Ramos (cell line): Measurements from ENCODE around the gene CCN6.

Source experiments
- in situ Hi-C: fragments of 300-500 bp; cut with MboI; formaldehyde crosslinking; loops from one replicate; pipeline ENCODE4 v1.14.3; 2022; ENCODE audit warnings: low sequenced_read_pairs; ENCODE audit not compliant: unreplicated experiment

The CCN6 gene

DNA sequence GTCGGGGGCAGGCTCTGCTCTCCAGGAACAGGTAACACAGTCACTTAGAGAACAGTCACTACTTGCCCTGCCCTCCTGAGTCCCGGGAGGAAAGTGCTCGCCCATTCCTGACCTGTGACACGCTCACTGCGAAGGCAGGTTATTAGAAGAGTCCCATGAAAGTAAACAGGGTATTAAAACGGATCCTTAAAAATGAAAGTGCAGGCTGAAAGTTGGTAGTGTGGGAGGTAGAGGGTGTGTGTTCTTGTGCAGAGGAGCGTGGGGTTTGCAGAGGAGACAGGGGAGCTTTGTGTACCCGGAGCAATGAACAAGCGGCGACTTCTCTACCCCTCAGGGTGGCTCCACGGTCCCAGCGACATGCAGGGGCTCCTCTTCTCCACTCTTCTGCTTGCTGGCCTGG, at the start of gene CCN6:
TSS of gene CCN6 (plus strand) at position 104 of the 400 bp plus-strand sequence. CDS start at position 358, 254 bp downstream.
- in situ Hi-C loops: no loop called here

DNA sequence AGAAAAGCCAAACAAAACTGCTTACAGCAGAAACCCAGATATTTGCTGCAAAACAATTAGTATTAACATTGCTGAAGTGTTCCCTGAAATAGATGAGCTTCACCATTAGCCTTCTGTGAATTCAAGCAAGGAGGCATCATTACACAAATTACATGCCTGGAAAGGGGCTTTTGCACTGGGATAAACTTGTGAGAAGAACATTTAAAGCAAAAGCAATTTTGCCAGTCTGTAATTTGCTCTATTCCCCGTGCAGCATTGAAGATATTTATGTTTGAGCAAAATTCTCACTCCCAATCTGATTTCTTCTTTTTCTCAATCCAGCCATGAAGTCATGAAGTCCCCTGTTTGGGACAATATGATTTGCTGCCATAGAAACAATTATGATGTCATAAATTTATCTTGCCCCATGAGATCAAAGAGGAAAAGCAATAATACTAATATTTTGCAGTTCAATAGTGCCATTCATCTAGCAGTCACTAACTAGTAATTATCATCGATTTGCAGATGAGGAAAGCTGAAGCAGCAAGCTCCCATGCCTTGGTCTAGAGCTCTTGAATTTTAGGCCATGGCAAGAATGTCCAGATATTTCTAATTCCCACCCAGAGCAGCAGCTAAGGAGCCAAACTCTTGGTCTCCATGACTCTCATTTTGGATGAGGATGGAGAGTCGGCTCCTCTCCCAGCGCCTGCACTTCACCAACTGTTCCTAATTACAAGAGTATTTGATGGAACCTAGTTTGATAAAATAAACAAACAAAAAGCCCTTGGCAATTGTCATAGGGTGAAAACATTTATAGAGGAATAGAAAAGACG, 49.5 kb upstream of the CCN6 start:
- in situ Hi-C loops: no loop called here

DNA sequence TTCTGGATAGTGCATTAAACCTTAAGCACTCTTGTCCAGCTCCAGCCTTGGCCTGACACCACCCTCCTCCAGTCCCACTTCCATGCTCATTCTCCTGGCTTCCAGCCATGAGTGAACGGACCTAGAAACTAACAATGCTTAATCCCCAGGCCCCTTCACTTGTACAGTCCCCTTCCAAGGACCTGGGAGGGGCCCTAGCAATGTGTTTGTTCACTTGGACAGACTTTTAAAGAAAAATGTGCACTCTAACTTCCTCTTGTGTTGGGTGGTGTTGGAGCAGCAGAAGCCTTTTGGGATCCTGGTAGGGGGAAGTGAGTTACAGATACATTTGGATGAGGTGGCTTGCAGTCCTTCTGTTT, 48.9 kb upstream of the CCN6 start:
- in situ Hi-C loops: no loop called here

DNA sequence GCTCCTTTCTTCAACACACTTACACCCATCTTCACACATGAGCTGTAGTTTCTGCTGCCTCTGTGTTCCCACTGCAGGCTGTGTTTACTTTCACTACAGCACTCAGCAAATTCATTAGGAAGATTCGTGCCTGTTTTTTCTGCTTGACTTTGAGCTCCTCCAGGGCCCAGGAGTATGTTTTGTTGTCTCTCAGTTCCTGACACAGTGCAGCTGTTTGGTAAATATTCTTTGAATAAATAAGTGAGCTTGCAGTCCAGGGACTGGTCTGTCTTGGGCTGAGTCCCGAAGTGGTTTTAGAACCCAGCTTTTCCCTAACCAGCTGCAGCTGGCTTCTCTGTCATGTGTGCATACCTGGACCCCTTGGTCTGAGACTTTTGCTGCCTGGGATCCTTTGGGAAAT, 46.6 kb upstream of the CCN6 start:
- in situ Hi-C loops: no loop called here

DNA sequence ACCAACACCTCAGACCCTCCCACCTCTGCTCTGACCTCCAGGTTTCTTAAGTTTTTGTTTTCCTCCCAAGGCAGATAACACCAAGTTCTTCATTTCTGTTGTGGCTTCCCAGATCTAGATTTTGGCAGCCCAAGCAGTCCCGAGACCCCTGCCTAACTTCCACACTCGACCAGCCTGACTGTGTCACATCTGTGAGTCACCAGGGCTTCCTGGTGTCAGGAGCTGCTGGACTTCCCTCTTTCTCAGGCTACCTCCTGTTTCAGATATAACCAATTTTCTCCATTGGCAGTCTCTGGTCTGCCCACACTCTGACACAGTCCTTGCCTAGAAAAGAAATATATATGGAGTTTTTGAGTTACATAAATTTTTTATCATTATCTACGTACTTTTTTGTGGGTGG, 46.1 kb upstream of the CCN6 start:
- in situ Hi-C loops: no loop called here

DNA sequence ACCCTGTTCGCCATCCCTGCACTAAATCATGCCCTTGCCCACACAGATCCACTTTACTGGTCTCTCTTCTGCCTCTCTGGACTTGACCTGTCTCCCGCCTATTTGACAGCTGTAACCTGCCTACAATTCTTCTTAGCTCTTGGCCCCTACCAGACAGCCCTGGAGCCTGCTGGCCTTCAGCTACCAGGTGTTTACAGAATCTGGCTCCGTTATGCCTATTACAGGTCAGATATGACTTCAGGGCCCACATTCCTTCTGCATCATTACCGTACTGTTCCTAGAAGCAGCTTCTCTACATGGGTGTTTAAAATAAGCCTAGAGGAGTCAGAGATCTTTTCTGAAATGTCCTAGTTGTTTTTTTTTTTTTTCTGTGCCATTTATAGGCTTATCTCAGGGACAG, 45.4 kb upstream of the CCN6 start:
- in situ Hi-C loops: no loop called here

DNA sequence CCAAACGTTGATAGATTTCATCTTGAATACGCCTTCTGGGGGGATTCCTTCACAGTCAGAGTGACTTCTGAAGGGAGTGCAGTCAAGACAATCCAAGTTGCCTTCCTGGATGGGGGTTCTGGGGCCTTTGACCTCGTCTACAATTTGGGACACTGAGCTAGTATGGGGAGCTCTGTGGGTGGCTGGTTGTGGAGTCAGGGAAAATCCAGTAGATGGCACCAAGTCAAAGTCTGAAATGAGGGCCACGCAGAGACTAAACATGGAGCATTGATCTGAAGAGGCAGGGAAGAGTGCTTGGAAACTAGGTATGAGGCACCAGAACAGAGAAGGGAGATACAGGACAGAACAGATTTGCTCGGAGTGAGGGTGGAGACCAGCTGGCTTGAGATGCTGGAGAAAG, 43.6 kb upstream of the CCN6 start:
- in situ Hi-C loops: no loop called here

DNA sequence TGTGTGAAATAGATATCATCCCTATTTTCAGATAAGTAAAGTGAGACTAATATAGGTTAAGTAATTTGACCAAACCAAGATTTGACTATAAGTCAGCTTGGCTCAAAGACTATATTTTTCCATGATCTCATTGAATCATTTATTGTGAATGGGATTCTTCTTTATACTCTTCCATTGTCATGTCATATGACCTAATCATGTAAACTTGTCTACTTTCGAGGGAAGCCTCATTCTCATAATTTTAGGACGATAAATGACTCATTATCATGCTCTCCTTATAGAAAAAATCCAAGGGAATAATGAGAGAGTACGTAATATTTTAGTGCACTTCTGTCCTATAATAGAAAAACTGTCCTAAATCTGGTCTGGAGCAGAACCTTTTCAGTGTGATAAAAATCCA, 40.9 kb upstream of the CCN6 start:
- in situ Hi-C loops: no loop called here

DNA sequence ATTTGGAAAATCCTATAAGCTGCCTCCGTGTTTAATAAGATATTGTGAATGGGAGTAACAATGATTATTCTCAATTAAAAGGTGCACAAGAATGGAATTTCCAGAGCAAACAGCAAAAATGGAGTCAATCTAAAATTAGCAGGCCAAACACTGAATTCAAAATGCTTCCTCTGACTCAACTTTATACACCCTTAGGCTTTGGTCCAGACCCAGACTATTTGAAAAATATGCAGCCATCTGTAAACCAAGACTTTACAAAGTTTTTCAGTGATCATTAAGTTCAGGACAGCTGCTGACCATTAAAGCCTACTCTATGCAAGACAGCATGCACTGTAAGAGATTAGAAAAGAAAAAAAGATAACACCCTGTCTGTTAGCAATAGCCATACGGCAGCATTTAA, 39.4 kb upstream of the CCN6 start:
- in situ Hi-C loops: no loop called here

DNA sequence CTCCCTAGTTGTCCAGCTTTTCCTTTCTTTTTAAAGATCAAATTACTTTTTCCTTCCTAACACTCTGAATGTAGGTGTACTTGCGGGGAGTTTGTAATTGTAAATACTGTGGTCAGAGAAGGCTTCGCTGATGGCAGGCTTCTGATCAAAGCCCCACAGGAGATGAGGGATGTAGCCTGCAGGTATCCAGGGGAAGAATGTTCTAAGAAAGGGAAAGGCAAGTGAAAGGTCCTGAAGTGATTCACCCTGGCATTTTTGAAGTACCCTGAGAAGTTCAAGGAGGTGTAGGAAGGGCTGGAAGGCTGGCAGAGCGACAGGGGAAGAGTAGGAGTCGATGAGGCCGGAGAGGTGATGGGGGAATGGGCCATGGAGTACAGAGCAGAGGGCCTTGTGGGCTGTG, 38.2 kb upstream of the CCN6 start:
- in situ Hi-C loops: no loop called here

DNA sequence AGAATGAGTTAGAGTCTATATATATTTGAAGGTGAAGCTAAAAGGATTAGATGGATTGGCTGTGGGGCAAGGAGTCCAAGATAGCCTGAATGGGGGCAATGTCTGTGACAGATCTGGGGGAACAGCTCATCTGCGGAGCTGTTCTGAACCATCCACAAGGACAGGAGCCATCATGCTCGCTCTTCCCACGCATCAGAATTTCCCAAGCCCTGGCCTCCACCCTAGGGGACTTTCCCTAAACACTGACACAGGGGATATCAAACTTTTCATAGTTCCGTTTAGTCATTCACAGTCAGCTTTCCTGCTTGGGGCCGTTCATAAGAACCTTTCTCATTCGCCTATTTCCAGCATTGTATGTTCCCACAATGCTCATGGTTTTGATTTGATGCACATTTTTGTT, 37.6 kb upstream of the CCN6 start:
- in situ Hi-C loops: no loop called here

DNA sequence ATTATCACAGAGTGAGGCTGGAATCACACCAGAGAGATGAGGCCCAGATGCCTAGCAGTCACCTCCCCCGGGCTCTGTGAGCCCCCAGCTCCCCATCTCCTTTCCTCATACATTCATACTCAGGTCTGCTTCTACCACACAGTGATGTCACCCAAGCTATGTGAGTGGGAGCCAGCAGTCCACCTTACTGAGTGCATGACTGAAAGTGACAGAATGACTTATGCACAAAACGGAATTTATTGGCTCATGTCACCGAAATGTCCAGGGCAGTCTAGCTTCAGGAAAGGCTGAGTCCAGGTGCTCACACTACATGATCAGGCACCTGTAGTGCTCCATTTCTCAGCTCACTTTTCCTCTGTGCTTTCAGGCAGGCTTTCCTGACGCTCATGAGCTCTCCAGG, 36.7 kb upstream of the CCN6 start:
- in situ Hi-C loops: no loop called here

DNA sequence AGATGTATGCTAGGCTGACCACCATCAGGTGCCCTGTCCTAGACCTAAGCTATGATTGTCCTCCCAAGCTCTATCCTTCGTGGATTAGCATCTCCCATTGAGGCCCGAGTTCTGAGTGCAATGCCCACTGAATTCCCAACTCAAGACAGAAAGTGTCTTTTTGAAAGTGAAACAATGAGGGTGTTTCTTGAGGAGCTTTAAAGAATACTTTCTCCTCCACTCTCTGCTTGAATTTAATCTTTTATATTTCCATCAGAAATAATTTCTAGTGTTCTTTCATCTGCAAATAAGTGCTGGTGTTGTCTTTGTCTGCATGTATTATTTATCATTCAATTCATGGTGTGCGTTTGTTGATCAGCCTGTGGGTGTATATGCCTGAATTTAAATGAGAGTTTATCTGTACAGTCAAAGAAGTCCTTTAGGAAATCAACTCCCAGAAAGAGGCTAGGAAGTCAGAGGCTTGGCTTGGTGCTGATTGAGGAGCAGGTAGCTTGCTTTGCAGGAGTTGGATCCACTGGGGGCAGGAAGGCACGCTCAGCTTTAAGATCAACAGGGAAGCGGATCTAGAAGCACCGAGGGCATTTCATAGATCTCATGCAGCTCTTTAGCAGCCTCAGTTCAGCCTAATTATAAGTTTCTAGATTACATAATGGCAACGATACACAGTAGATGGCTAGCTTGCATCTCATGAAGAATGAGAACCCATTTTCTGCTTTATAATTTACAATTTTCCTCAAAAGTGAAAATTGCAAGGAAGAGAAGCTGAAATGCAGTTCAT, 36.0 kb upstream of the CCN6 start:
- in situ Hi-C loops: no loop called here

DNA sequence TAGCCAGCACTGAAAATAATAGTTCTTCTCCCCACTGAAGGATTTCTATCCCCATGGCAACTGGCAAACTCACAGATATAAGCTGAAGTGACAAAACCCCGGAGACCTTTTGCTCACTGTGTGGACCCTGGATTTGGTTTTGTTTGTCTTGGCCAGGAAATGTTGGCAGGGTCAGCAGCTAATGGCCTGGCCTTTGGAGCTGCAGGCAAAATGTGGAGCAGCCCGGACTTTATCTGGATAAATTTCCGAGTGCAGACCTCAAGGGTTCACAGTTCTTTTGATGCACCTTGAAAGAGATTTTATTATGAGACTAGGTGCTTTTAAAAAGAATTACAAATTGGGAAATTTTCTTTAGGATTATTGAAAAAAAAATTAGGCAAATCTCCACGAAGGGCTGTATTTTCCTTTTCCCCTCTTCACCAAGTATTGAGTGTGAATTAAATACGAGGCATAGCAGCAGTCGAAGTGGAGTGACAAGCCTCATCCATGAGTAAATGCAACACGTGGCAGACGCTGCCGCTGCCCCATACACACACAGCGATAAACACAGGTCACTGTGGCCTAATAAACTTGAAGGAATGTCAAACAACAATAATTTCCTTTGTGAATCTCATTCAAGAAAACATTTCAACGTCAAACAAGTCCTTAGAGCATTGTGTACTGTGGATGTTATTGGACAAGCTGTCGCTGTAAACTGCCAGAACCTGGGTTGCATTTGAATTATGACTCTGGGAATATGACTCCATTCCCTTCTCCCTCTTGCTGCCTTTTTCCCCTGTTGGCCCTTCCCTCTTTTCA, 35.1 kb upstream of the CCN6 start:
- in situ Hi-C loops: no loop called here

DNA sequence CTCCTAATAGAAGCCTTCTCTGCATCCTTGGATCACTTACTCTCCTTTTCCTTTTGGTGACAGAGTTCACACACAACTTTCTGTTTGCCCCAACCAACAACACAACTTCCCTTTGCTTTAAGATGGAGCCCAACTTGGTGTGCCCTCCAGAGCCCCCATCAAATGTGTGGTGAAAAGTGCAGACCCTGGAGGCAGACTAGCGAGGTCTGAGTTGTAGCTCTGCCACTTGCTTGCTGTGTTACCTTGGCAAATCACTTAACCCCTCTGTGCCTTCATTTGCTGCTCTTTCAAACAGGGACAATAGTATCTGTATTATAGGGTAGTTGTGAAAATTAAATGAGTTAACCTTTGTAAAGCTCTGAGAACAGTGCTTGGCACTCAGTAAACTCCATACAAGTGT, 34.3 kb upstream of the CCN6 start:
- in situ Hi-C loops: no loop called here

DNA sequence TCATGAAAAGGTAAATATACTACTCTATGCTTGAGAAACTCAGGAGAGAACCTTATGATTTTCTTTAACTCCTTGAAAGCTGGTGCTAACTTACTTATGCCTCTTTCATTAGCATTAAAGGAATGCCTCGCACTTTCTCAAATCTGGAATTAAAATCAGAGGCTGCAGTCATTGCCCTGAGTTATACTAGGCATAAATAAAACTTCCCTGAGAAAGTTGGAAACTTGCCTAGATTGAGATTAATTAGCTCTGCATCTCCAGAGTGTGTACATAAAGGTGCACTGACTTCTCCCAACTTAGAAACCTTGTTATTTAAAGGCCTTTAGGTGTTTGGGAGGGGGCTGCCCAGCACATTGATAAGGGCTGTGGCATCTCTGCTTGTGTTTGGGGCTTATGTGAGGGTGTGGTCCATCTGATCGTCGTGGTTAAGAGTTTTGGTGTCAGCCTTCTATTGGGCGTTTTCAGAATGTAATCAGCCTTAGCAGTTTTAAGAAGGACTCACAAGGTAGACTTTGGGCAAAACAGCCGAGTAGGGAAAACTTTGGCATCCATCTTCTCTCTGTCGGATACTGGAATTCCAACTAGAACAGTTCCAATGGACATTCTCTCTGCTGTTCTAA, 32.1 kb upstream of the CCN6 start:
- in situ Hi-C loops: no loop called here

DNA sequence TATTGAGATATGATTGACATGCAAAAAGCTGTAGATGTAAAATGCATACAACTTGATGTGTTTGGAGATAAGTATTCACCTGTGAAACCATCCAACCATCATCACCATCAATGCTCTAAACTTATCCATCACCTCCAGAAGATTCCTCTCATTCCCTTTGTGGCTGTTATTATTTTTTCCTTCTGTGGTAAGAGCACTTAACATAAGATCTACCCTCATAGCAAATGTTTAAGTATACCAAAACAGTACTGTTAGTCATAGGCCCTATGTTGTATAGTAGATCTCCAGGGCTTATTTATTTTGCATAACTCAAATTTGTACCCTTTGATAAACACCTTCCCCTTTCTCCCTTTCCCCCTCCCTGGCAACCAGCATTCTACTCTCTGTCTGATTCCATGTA, 31.2 kb upstream of the CCN6 start:
- in situ Hi-C loops: no loop called here

DNA sequence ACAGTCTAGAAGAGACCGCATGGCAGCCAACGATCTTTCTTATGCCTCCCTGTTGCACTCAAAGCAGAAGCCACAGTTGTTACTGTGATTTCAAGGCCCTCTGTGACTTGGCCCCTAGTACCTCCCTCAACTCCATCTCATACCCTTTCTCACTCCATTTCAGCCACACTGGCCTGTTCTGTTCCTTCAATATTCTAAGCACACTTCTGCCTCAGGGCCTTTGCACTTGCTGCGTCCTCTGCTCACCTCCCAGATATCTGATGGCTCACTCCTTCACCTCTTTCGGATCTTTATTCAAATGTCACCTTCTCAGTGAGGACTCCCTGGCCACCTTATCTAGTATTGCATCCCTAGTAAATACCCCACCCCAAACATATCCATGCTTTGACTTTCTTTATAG, 29.4 kb upstream of the CCN6 start:
- in situ Hi-C loops: no loop called here

DNA sequence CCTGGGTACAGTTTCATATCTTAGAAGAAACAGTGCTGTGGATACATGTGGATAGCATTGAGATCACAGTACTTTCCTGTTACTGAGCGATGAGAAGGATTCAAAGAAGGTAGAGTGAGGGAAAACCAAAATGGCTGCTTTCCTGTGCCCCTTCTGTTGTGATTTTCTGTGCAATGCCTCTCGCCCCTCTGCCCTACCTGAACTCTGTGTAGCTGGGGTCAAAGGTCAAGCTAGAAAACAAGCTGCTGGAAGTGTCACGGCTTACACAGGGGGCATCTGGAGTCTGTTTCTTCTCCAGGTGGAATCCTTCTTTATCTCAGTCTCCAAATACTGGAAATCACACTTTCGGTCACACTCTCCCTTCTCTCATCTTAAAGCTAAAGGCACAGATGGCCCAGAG, 27.0 kb upstream of the CCN6 start:
- in situ Hi-C loops: loop anchor here (25.0 kb wide), 1 partner anchor 765 kb away; a partner anchor contains a TSS

DNA sequence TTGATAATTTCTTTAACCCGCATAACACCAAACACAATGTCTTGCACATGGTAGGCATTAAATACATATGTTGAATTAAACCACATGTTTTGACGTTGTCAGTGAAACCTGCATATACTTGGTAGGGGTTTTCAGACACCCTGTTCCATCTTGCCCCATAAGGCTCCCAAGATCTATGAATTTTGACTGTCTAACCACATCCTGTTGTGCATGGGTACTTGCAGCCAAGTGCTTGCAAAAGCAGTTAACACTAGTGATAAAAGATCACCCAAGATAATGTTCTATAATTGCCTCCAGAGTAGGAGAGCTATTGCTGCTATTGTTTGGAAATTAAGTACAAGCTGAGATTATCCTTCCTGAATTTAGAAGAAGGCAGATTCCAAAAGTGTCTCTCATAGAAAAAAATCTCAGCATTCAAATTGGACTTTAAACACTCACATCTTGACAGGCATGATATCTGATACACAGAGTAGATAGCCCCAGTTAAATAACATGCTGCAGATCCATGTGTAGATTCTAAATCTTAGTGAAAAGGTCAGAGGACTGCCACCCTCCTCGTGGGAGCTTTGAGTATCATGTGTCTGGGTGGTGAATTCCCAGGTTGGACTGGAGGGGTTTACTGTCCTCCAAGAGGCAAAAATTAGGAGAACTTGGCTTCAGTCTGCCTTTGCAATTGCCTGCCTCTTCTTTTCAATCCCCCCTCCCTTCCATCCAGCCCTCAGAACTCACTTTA, 25.8 kb upstream of the CCN6 start:
- in situ Hi-C loops: loop anchor here (25.0 kb wide), 1 partner anchor 766 kb away; a partner anchor contains a TSS
